Vagina (tissue), 2 donors: ENCODE results near the gene HEATR5A.

Experiments used
- CTCF ChIP-seq, 3 experiments: fragments of 450-650 bp in 2 of 3; fragments of 200-600 bp in 1 of 3; sonication (generic) in 1 of 3; IDR thresholded peaks; one replicate each; pipeline ENCODE4 v1.5.1; 2017 to 2019; ENCODE audit warnings: antibody characterized with exemption in 3 of 3, mild to moderate bottlenecking in 2 of 3, moderate library complexity in 2 of 3
- POLR2A ChIP-seq, 2 donors: fragments of 450-650 bp; IDR thresholded peaks; one replicate each; pipeline ENCODE4 v1.6.1; 2017; ENCODE audit warnings: antibody characterized with exemption in 2 of 2, mild to moderate bottlenecking in 2 of 2, moderate library complexity in 2 of 2
- POLR2AphosphoS5 ChIP-seq, 2 donors: sonication (generic); formaldehyde crosslinking; IDR thresholded peaks; one replicate each; pipeline ENCODE4 v1.9.0; 2017; ENCODE audit warnings: antibody characterized with exemption in 2 of 2, mild to moderate bottlenecking in 2 of 2, low read depth in 1 of 2; ENCODE audit not compliant: insufficient read depth in 1 of 2

- no peak for TF ChIP-seq CTCF (IDR thresholded peaks at IDR 0.05)
- TF ChIP-seq POLR2A (IDR thresholded peaks at IDR 0.05): no peak
- no peak for TF ChIP-seq POLR2AphosphoS5 (IDR thresholded peaks at IDR 0.05; ENCODE audit: insufficient read depth in 1 of 2, low read depth in 1 of 2)
These were observed 167.5 kb downstream of the HEATR5A start for GRCh38 chr14:31252865-31253264.
